Loucy (cell line): Measurements from ENCODE around the gene S100A8.

ENCODE experiments used
- H2AFZ ChIP-seq: fragments of 200-600 bp; sonication (generic); 2 replicates; pipeline ENCODE4 v1.6.0; 2016; ENCODE audit warnings: antibody characterized with exemption, mild to moderate bottlenecking, low read length, moderate library complexity
- H3F3A ChIP-seq: fragments of 200-600 bp; 2 replicates; pipeline ENCODE4 v1.6.0; 2016; ENCODE audit warnings: antibody characterized with exemption, low read depth, mild to moderate bottlenecking
- H3K27me3 ChIP-seq: fragments of 200-600 bp; sonication (generic); 2 replicates; pipeline ENCODE4 v1.6.1; 2014; ENCODE audit warnings: low read length, mild to moderate bottlenecking; ENCODE audit not compliant: insufficient read depth, poor library complexity, severe bottlenecking
- H3K36me3 ChIP-seq: fragments of 200-600 bp; sonication (generic); 2 replicates; pipeline ENCODE4 v1.6.1; 2016; ENCODE audit warnings: low read length; ENCODE audit not compliant: insufficient read depth
- H3K4me1 ChIP-seq: fragments of 200-600 bp; sonication (generic); 2 replicates; pipeline ENCODE4 v1.5.1; 2014; ENCODE audit warnings: low read length, mild to moderate bottlenecking; ENCODE audit not compliant: insufficient read depth, poor library complexity, severe bottlenecking
- H3K4me2 ChIP-seq: fragments of 200-600 bp; sonication (generic); 2 replicates; pipeline ENCODE4 v1.6.0; 2014; ENCODE audit warnings: antibody characterized with exemption, low read length, low read depth, mild to moderate bottlenecking; ENCODE audit not compliant: poor library complexity, severe bottlenecking
- H3K4me3 ChIP-seq: fragments of 200-600 bp; sonication (generic); 2 replicates; pipeline ENCODE4 v1.5.1; 2014; ENCODE audit warnings: low read length, mild to moderate bottlenecking, mixed read lengths; ENCODE audit not compliant: poor library complexity, severe bottlenecking
- H3K79me2 ChIP-seq: fragments of 200-600 bp; sonication (generic); 2 replicates; pipeline ENCODE4 v1.6.1; 2014; ENCODE audit warnings: low read length; ENCODE audit not compliant: insufficient read depth
- H3K9ac ChIP-seq: fragments of 200-600 bp; sonication (generic); 2 replicates; pipeline ENCODE4 v1.6.0; 2014; ENCODE audit warnings: mild to moderate bottlenecking, low read depth, low read length, moderate library complexity; ENCODE audit not compliant: poor library complexity, severe bottlenecking
- H3K9me2 ChIP-seq: fragments of 200-600 bp; sonication (generic); replicated peaks from 2 replicates; pipeline ENCODE4 v1.6.1; 2016; ENCODE audit warnings: low read depth, low read length, mixed read lengths
- H3K9me3 ChIP-seq: fragments of 200-600 bp; sonication (generic); 2 replicates; pipeline ENCODE4 v1.6.1; 2014; ENCODE audit warnings: mild to moderate bottlenecking, antibody characterized with exemption, low read length, low read depth; ENCODE audit not compliant: insufficient read depth
- H4K20me1 ChIP-seq: fragments of 200-600 bp; sonication (generic); 2 replicates; pipeline ENCODE4 v1.6.0; 2014; ENCODE audit warnings: antibody characterized with exemption, low read length, mild to moderate bottlenecking; ENCODE audit not compliant: insufficient read depth, poor library complexity, severe bottlenecking
- CTCF ChIP-seq: fragments of 200-600 bp; sonication (generic); conservative IDR thresholded peaks from 2 replicates; pipeline ENCODE4 v1.5.1; 2014; ENCODE audit warnings: mild to moderate bottlenecking, antibody characterized with exemption, low read length
- EZH2phosphoT487 ChIP-seq: fragments of 200-600 bp; IDR thresholded peaks from 2 replicates; pipeline ENCODE4 v1.6.1; 2018; ENCODE audit warnings: antibody characterized with exemption, mild to moderate bottlenecking, moderate library complexity, borderline replicate concordance

S100A8 gene

GRCh38 chr1:153384958-153385580 is 5.8 kb downstream of the S100A8 start:
- Histone ChIP-seq H3K27me3 (no peaks in the 10 kb centered on the region), H3K79me2 (no peaks in the 10 kb centered on the region), H3K4me2 (no peak overlapping the region), H3F3A (no peaks in the 10 kb centered on the region), H3K36me3 (no peaks in the 10 kb centered on the region), H3K9me2 (no peaks in the 10 kb centered on the region), H3K9me3 (no peaks in the 10 kb centered on the region), H4K20me1 (no peaks in the 10 kb centered on the region), H3K4me1 (no peaks in the 10 kb centered on the region), H3K9ac (no peak overlapping the region), H3K4me3 (no peak overlapping the region), H2AFZ (no peak overlapping the region)
- TF ChIP-seq EZH2phosphoT487 (no peak), CTCF (no peak)

- Histone ChIP-seq H3K79me2 (no peaks in the 10 kb centered on the region), H2AFZ (no peak overlapping the region), H3K9me2 (no peaks in the 10 kb centered on the region), H3K9me3 (no peaks in the 10 kb centered on the region), H3K4me2 (no peak overlapping the region), H3K9ac (no peak overlapping the region), H4K20me1 (no peaks in the 10 kb centered on the region), H3K4me1 (no peaks in the 10 kb centered on the region), H3K27me3 (no peaks in the 10 kb centered on the region), H3F3A (no peaks in the 10 kb centered on the region), H3K36me3 (no peaks in the 10 kb centered on the region), H3K4me3 (no peak overlapping the region)
- TF ChIP-seq CTCF (no peak), EZH2phosphoT487 (no peak)
Measured at GRCh38 chr1:153380711-153381110, 10.2 kb downstream of the S100A8 start.

- TF ChIP-seq CTCF (no peak), EZH2phosphoT487 (no peak)
- Histone ChIP-seq H2AFZ (no peak overlapping the region), H3K36me3 (no peaks in the 10 kb centered on the region), H3K9me3 (no peaks in the 10 kb centered on the region), H4K20me1 (no peaks in the 10 kb centered on the region), H3K27me3 (no peaks in the 10 kb centered on the region), H3F3A (no peaks in the 10 kb centered on the region), H3K9ac (no peak overlapping the region), H3K4me1 (no peaks in the 10 kb centered on the region), H3K4me2 (no peak overlapping the region), H3K9me2 (no peaks in the 10 kb centered on the region), H3K79me2 (no peaks in the 10 kb centered on the region), H3K4me3 (no peak overlapping the region)
Measured at GRCh38 chr1:153379591-153379990, 11.3 kb downstream of the S100A8 start.
